HG03565 (cell line): Measurements from ENCODE around the gene HSPA12A.

Experiments
- ATAC-seq: cut with Tn5 transposase; IDR thresholded peaks from one replicate; pipeline ENCODE4 v1.9.1; 2021; ENCODE audit warnings: mild to moderate bottlenecking, moderate library complexity; ENCODE audit not compliant: unreplicated experiment

Gene HSPA12A

DNA sequence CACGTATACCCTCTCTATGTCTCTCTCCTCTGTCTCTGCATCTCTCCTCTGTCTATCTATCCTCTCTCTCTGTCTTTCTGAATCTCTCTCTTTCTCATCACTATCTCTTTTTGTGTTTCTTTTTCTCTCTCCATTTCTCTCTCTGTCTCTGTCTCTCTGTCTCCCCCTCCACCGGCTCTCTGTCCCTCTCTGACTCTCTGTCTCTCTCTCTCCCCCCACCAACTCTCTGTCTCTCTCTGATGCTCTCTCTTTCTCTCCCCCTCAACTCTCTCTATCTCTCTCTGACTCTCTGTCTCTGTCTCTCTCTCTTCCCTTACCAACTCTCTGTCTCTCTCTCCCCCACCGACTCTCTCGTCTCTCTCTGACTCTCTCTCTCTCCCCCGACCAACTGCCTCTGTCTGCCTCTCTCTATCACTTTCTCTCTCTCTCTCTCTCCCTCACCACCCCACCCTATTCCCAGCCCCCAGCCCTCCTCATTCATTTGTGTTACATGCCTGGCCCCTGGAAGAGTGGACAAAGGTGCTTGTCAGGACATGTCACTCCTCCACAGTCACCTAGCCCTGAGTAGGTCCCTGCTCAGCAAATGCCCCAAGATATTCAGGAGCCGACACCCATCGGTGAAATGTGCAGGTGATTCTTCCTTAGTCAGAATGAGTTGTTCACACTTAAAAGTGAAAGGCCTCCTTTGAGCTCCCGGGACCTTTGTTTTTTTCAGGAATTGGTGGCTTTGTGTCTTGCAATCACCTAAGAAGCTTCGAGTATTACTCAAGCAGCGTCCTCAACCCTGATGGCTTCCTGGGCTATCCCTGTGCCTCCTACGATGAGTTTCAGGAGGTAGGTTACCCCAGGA, 108.0 kb downstream of the HSPA12A start:
- ATAC-seq: no peak

DNA sequence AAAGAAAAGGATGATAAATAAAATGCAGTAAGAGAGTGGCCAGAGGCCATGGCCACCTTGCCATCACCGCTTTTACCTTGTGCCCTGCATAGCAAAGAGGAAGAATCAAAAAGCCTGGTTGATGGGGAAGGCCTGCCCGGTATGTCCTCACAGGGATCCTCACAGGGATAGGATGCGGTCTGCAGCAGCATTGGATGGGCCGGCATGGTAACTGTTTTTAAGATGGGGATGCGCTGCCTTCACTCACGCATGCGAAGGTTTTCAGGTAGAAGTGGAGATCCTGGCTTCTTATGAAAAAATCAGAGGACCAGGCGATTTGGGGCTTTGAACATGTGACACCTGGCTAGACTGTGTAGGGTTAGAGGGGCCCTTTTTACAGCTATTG, 109.2 kb downstream of the HSPA12A start:
- no peak for ATAC-seq

DNA sequence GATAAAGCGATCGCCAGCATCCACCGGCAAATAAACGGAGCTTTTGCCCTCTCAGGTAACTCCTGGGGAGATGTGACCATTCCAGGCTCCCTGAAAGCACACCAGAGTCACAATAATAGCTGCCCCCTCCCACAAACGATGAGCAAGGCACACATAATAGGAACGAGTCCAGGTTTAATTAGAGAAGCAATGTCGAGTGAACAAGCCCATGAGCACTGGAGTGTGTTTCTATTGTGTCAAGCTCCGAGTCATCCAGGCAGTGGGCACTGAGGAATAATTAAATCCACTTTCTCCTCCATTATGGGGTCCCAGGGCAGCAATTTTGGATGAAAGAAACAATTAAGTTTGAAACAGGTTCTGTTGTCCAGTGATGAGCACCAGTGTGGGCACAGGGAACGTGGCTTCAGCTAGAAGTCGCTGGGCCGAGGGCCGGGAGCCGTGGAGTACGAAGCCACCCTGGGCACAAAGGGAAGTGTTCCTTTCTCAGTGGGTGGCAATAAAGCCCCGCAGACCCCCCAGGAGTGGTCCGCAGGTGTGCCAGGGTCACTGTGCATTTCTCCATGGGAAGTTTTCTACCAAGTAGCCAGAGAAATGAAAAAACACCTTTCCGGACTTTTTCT, 109.7 kb downstream of the HSPA12A start:
- no peak for ATAC-seq

DNA sequence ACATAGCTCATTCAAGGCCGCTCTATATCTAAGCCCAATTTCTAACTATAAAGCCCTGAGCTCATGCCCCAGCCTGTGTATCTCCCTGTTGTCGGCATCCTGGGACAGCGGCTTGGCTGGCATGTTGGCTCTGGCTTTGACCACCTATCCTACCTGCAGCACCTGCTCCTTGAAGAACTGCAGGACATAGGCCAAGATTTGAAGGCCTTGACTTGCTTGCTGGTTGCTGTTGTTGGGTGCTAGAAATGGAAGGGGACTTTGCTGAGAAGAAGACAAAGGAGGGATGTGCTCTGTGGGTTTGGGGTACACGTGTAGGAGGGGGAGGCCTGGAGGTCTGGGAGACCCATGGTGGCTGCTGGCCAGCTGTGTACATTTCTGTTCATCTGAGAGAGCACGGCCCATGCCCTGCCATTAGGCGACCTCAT, 110.5 kb downstream of the HSPA12A start:
- ATAC-seq: no peak

DNA sequence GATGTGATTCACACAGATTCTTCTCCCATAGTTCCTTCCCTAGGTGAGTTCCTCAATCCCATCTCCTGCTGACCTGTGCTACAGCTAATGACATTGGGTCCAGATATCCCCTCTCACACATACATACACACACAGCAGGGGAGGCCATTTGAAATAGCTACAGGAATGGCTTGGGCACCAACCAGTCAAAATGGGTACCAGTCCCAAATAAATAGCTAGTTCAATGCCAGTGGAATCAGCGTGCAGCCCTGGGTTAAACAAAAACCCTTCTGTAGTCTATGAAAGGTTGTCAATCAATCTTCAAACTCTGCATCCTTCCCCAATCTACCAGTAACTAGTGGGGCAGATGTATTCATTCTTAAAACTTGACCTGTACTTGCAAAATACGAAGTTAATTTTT, 112.3 kb downstream of the HSPA12A start:
- no peak for ATAC-seq

DNA sequence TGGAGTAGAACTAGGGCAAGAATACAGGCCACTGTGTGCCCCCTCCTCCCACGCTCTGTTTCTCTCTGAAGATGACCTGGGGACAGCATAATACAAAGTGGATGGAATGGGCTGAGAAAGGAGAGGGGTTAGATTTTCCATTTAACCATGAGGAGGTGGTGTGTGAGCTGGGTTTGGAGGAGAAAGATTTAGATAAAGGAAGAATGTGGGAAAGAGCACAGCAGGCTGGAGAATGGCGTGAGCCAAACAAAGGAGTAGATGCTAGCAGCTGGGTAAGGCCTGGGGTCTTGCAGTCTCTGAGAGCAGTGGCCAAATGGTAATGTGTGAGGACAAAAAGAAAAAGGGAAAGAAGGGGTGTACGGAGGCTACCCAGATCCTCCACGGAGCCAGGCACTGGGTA, 113.0 kb downstream of the HSPA12A start:
- no peak for ATAC-seq

DNA sequence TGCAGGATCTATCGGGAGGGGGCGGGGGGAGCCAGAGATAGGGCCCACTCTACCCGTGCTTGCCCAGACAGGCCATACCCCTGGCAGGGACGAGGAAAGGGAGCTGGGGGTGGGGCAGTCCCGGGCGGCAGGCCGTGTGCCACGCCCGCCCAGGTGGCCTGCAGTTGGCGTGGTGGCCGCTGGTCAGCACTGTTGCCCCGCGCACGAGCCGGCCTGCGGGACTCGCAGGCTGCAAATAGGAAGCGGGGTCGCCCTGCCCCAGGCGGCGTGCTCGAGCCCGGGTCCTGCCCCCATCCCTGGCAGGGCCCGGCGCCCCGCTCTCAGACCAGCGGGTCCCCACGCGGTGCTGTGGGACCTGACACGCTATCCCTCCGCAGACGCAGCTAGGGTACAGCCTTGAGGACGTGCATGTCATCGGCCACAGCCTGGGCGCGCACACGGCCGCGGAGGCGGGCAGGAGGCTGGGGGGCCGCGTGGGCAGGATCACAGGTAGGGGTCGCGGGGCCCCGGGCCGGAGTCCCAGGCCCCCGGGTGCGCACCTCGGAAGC, 114.9 kb downstream of the HSPA12A start:
- ATAC-seq: no peak

DNA sequence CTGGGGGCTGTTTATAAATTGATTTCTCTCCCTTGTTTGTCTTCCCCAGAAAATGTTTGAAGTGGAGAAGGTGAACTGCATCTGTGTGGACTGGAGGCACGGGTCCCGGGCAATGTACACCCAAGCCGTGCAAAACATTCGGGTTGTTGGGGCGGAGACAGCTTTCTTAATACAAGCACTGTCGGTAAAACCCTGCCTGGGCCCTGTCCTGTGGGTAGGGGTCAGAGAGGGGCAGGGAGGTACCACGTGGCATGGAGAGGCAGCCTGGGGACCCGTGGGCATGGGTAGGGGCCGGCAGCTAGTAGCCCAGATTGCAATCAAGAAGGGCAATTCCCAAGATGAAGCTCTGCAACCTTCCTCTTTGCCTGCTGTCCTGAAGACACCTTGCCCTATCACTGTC, 115.6 kb downstream of the HSPA12A start:
- no peak for ATAC-seq

DNA sequence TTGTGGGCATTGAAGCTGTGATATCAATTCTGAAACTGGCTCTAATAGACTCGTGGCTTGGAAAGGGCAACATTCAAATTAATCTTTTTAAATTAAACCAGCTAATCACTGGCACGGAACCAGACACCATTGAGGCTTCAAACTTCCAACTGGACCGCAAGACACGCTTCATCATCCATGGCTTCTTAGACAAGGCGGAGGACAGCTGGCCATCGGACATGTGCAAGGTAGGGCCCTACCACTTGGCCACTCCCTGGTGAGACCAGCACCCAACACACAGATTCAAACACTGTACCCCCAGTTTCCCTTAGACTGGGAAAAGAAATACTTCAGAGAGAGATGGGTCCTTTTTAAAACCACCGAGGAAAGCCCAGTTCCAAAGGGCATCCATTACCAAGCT, 116.5 kb downstream of the HSPA12A start:
- ATAC-seq: no peak

DNA sequence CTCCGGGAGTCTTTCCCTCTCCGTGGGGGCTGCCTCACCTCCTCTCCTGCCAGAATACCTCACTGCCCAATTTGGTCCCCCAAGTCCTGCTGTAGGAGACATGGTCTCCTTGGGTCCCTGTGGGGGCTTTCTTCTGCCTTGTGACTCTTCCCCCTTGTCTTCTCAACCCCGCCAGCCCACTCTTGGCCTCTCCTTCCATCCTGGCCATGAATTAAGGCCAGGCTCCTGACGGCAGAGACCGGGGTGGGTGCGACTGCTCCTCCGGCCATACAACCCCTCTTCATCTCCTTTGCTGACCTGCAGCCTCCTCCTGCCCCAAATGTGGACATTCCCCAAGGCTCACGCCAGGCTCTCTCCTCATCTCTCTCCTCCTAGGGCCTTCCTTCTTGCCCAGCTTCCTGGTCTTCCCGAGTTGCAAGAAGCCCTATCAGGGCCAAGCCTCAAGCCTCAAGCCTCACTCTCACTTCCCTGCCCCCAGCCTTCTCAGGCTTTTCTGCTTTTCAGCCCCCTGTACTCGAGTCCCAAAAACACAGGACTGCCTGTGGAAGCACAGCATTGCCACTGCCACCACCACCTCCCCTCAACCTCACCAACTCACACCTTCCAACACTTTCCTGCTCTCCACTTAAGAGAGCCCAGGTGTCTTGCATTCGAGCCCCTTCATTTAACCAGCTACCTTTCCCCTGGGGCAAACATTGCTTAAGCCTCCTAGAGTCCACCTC, 120.3 kb downstream of the HSPA12A start:
- no peak for ATAC-seq

DNA sequence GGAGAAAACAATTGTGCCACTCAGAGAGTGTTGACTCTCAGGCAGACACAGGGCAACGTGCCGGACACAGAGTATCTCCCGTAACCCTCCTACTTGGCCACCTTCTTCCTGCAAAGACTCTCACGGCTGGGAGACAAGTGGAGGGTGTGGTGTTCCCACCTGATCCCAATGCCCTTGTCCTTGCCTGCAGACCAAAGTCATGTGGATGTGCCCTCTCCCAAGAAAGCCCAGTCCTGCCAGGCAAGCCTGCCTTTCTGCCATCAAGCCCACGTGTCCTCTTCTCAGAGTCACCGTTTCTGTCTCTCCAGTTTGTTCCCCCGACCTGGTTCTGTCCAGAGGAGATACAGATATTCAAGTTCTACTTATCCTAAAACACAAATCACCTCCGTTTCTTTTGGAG, 120.9 kb downstream of the HSPA12A start:
- no peak for ATAC-seq
